ENCODE data around the gene FEV.

Gene FEV

GRCh38 chr2:218983263-218983933 is 1.6 kb downstream of the FEV start:
- Mint-ChIP-seq H3K27me3 (peaks cover 92% of the 10 kb centered on the region), H3K27ac (no peak overlapping the region), H3K4me1 (ENCODE audit: low read depth) (peaks cover 21% of the 10 kb centered on the region), H3K4me3 (no peak overlapping the region), H3K36me3 (ENCODE audit: low read depth) (no peaks in the 10 kb centered on the region), H3K9me3 (no peaks in the 10 kb centered on the region)
- intact Hi-C loops (cut with micrococcal nuclease), result no loop called here

- Mint-ChIP-seq H3K27me3 (peaks cover 92% of the 10 kb centered on the region), H3K4me1 (ENCODE audit: low read depth) (peaks cover 21% of the 10 kb centered on the region), H3K27ac (no peak overlapping the region), H3K36me3 (ENCODE audit: low read depth) (no peaks in the 10 kb centered on the region), H3K9me3 (no peaks in the 10 kb centered on the region), H3K4me3 (no peak overlapping the region)
- intact Hi-C loops (cut with micrococcal nuclease), result no loop called here
Measured at GRCh38 chr2:218982586-218983262, 2.3 kb downstream of the FEV start.

DNA sequence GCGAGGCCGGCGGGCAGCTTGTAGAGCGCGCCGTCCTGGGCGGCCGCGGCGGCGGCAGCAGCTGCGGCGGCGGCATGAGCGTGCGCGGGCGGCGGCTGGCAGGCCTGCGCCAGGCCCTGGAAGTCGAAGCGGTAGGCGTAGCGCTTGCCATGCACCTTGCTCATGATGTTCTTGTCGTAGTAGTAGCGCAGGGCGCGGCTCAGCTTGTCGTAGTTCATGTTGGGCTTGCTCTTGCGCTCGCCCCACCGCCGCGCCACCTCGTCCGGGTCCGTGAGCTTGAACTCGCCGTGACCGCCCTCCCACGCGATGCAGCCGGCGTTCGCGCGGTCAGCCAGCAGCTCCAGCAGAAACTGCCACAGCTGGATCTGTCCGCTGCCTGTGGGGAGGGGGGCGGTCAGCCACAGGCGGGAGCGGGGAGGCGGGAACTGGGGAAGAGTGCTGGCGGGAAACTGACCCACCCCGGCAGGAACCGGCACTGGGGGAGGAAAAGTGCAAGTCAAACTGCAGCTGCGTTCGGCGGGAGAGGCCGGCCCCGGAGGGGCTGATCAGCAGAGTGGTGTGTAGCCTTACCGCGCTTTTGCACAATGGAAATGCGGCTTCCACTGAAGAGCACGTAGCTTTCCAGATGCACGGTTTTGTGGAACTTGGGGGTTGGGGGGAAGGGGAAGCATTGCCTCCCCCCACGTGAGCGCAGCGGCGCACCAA is 3.0 kb downstream of the FEV start:
- no peak overlapping the region for H3K27ac Mint-ChIP-seq
- peaks cover 92% of the 10 kb centered on the region for H3K27me3 Mint-ChIP-seq
- H3K4me3 Mint-ChIP-seq, result peak overlapping the region; percentile 66
- H3K4me1 Mint-ChIP-seq (ENCODE audit: low read depth), result peaks cover 21% of the 10 kb centered on the region
- H3K9me3 Mint-ChIP-seq, result no peaks in the 10 kb centered on the region
- H3K36me3 Mint-ChIP-seq (ENCODE audit: low read depth), result no peaks in the 10 kb centered on the region
- intact Hi-C loops (cut with micrococcal nuclease), result no loop called here

DNA sequence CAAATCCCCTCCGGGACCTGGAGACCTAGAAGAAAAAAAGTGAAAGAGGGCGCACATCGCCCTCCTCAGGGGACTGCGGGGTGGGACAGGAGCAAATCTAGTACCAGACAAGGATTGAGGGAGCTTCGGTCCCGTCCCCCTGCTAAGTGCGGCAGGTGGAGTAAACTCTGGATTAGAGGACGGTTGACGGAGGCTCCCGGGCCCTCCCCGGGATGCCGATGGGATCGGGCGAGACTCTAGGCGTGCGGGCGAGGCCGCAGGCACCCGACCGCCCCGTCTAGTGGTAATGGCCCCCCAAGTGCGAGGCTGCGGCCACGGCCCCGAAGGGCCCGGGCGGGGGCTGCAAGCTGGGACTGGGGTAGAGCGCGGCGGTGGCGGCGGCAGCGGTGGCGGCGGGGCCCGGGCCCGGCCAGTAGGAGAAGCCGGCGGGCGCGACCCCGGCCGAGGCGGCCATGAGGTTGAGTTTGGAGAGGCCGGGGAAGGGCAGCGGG is 3.5 kb downstream of the FEV start:
- peaks cover 21% of the 10 kb centered on the region for H3K4me1 Mint-ChIP-seq (ENCODE audit: low read depth)
- H3K4me3 Mint-ChIP-seq, result peak overlapping the region; percentile 33
- intact Hi-C loops (cut with micrococcal nuclease), result no loop called here
- no peaks in the 10 kb centered on the region for H3K9me3 Mint-ChIP-seq
- no peaks in the 10 kb centered on the region for H3K36me3 Mint-ChIP-seq (ENCODE audit: low read depth)
- H3K27me3 Mint-ChIP-seq, result peaks cover 92% of the 10 kb centered on the region
- H3K27ac Mint-ChIP-seq, result no peak overlapping the region

GRCh38 chr2:218980735-218981389 is 4.1 kb downstream of the FEV start:
- no peak overlapping the region for H3K27ac Mint-ChIP-seq
- H3K36me3 Mint-ChIP-seq (ENCODE audit: low read depth), result no peaks in the 10 kb centered on the region
- peak overlapping the region; percentile 33 for H3K4me3 Mint-ChIP-seq
- peaks cover 92% of the 10 kb centered on the region for H3K27me3 Mint-ChIP-seq
- H3K4me1 Mint-ChIP-seq (ENCODE audit: low read depth), result peaks cover 21% of the 10 kb centered on the region
- intact Hi-C loops (cut with micrococcal nuclease), result no loop called here
- H3K9me3 Mint-ChIP-seq, result no peaks in the 10 kb centered on the region

- intact Hi-C loops (cut with micrococcal nuclease), result no loop called here
- peak overlapping the region; percentile 17 for H3K4me3 Mint-ChIP-seq
- peaks cover 93% of the 10 kb centered on the region for H3K27me3 Mint-ChIP-seq
Measured at GRCh38 chr2:218979846-218980734, 4.9 kb downstream of the FEV start.

DNA sequence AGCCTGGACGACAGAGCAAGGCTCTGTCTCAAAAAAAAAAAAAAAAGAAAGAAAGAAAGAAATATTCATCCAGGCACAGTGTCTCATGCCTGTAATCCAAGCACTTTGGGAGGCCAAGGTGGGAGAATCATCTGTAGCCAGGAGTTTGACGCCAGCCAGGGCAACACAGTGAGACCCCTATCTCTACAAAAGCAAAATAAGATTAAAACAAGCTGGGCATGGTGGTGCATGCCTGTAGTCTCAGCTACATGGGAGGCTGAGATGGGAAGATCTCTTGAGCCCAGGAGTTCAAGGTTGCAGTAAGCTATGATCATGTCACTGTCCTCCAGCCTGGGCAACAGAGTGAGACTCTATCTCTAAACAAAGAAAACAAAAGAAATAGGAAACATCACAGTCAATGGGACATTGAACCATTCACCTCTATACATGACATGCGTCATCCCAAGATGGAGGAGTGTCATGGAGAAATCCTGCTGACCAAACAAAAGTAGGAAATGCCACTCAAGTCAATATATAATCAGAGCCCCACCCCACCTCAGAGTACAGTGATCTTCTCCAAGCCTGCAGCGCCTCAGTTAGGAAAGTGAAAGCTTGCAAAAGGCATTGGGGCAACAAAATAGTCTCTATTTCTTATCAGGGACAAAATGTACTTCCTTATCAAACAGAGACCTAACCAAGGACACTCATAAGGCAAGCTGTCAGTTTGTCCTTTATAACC is 9.8 kb downstream of the FEV start:
- H3K27me3 Mint-ChIP-seq, result peaks cover 79% of the 10 kb centered on the region
- intact Hi-C loops (cut with micrococcal nuclease), result no loop called here
- no peak overlapping the region for H3K4me3 Mint-ChIP-seq
- no peaks in the 10 kb centered on the region for H3K36me3 Mint-ChIP-seq (ENCODE audit: low read depth)
- H3K27ac Mint-ChIP-seq, result no peak overlapping the region
- peaks cover 11% of the 10 kb centered on the region for H3K4me1 Mint-ChIP-seq (ENCODE audit: low read depth)
- no peaks in the 10 kb centered on the region for H3K9me3 Mint-ChIP-seq

More at GRCh38 chr2:218979846-218980734, 4.9 kb downstream of the FEV start:
- Mint-ChIP-seq H3K9me3 (no peaks in the 10 kb centered on the region), H3K27ac (no peak overlapping the region), H3K36me3 (ENCODE audit: low read depth) (no peaks in the 10 kb centered on the region), H3K4me1 (ENCODE audit: low read depth) (peaks cover 21% of the 10 kb centered on the region)

- Mint-ChIP-seq H3K4me1 (ENCODE audit: low read depth) (peaks cover 5% of the 10 kb centered on the region), H3K36me3 (ENCODE audit: low read depth) (no peaks in the 10 kb centered on the region), H3K9me3 (no peaks in the 10 kb centered on the region), H3K27me3 (peaks cover 69% of the 10 kb centered on the region), H3K27ac (no peak overlapping the region), H3K4me3 (no peak overlapping the region)
- intact Hi-C loops (cut with micrococcal nuclease), result no loop called here
Measured at GRCh38 chr2:218970894-218971293, 14.1 kb downstream of the FEV start.

DNA sequence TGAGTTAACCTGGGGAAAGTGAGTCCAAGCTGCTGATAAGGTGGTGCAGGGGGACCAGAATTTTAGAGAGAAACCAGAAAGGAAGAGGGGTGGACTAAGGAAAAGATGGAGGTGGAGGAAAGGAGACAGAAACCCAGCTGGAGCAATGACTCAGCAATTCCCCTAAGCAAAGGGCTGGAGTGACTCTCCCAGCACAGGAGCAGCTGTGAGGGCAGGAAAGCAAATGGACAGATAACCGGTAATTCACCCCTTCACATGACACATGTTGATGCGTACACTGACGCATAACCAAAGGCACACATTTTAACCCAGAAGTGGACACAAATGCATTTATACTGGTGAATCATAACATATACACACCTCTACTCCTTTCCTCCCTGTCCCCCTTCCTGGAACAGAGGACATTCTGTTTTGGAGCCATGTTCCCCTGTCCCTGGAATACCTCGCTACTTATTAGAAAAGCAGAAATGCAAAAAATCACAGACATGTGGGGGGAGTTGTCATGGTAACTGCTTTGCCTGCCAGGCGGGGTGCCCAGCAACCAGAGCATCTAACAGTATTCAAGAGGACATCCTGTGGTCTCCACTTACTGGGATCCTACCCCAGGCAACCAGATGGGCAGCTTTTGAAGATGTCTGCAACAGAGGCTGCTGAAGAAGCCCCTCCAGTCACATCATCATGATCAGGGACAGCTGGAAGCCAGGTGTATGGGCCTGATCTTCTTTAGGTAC is 20.8 kb downstream of the FEV start:
- Mint-ChIP-seq H3K27ac (no peak overlapping the region), H3K4me3 (no peak overlapping the region), H3K36me3 (ENCODE audit: low read depth) (no peaks in the 10 kb centered on the region), H3K4me1 (ENCODE audit: low read depth) (peaks cover 23% of the 10 kb centered on the region), H3K9me3 (no peaks in the 10 kb centered on the region), H3K27me3 (peaks cover 76% of the 10 kb centered on the region)
- intact Hi-C loops (cut with micrococcal nuclease), result no loop called here

- no peaks in the 10 kb centered on the region for H3K9me3 Mint-ChIP-seq
- no peak overlapping the region for H3K27ac Mint-ChIP-seq
- peaks cover 25% of the 10 kb centered on the region for H3K4me1 Mint-ChIP-seq (ENCODE audit: low read depth)
- peaks cover 76% of the 10 kb centered on the region for H3K27me3 Mint-ChIP-seq
- H3K4me3 Mint-ChIP-seq, result no peak overlapping the region
- intact Hi-C loops (cut with micrococcal nuclease), result no loop called here
- H3K36me3 Mint-ChIP-seq (ENCODE audit: low read depth), result no peaks in the 10 kb centered on the region
Measured at GRCh38 chr2:218963601-218964000, 21.4 kb downstream of the FEV start.

DNA sequence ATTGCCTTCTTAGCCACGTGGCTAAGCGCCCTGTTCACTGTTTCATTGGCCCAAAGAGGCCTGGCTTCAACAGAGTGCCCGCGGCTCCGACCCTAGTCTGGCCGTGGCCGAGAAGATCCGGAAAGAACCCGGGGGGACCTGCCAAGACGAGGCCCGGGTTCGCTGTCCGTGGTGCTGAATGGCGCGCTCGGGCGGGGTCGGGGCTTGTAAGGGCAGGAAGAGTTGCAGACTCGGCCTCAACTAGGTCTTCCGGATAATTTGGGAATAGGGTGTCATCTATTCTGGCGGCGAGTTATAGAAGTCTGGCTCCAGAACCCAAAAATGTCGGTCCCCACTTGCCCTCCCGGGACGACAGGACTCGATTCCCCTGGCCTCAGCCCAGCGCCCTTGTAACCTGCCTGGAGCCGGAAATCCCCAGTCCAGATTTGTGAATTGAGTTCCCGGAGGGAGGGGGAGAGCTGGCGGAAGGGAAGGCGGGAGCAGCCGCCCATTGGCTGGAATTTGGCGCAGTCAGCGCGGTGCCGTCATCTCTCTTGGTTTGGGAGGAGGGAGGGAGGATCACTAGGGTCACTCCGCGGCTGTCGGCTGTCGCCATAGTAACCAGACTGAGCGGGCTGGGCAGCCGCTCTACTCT is 22.0 kb downstream of the FEV start:
- H3K4me1 Mint-ChIP-seq (ENCODE audit: low read depth), result peaks cover 25% of the 10 kb centered on the region
- intact Hi-C loops (cut with micrococcal nuclease), result no loop called here
- H3K27me3 Mint-ChIP-seq, result peaks cover 81% of the 10 kb centered on the region
- no peaks in the 10 kb centered on the region for H3K36me3 Mint-ChIP-seq (ENCODE audit: low read depth)
- H3K9me3 Mint-ChIP-seq, result no peaks in the 10 kb centered on the region
- no peak overlapping the region for H3K27ac Mint-ChIP-seq
- H3K4me3 Mint-ChIP-seq, result no peak overlapping the region
